SKM-1 (cell line): ENCODE data around the gene ZNF512.
"Not testable (repeated sequence)": the region's sequence is repeated elsewhere in the genome, so short reads cannot be mapped to it uniquely, and the experiment has no call there.

ENCODE experiments used
- DNase-seq: peaks from one replicate; lab custom pipeline; 2025; ENCODE audit not compliant: unreplicated experiment; lab: John Stamatoyannopoulos, UW

ZNF512 gene

GRCh38 chr2:27582695-27583389 is at the start of gene ZNF512:
Gene ZNF512, plus strand, starts transcription at chr2:27583042. Its CDS starts 71 bp downstream, at chr2:27583113.
- DNase-seq: peak; percentile 92

- DNase-seq: no peak
Measured at GRCh38 chr2:27537287-27537686, 45.6 kb upstream of the ZNF512 start.

GRCh38 chr2:27538839-27539450 is 43.9 kb upstream of the ZNF512 start:
- not testable (repeated sequence) for DNase-seq

- not testable (repeated sequence) for DNase-seq
Measured at GRCh38 chr2:27539649-27540048, 43.2 kb upstream of the ZNF512 start.

- DNase-seq: no peak
Measured at GRCh38 chr2:27544143-27544821, 38.6 kb upstream of the ZNF512 start.

- DNase-seq: no peak
Measured at GRCh38 chr2:27545348-27546141, 37.3 kb upstream of the ZNF512 start.

GRCh38 chr2:27549303-27549702 is 33.5 kb upstream of the ZNF512 start:
- no peak for DNase-seq

GRCh38 chr2:27551514-27551913 is 31.3 kb upstream of the ZNF512 start:
- no peak for DNase-seq

- no peak for DNase-seq
Measured at GRCh38 chr2:27552941-27553340, 29.9 kb upstream of the ZNF512 start.

- not testable (repeated sequence) for DNase-seq
Measured at GRCh38 chr2:27554451-27554850, 28.4 kb upstream of the ZNF512 start.

- no peak for DNase-seq
Measured at GRCh38 chr2:27559228-27559627, 23.6 kb upstream of the ZNF512 start.

GRCh38 chr2:27561060-27561459 is 21.8 kb upstream of the ZNF512 start:
- DNase-seq: no peak

GRCh38 chr2:27566628-27567027 is 16.2 kb upstream of the ZNF512 start:
- DNase-seq: no peak

- no peak for DNase-seq
Measured at GRCh38 chr2:27569398-27569797, 13.4 kb upstream of the ZNF512 start.

- DNase-seq: no peak
Measured at GRCh38 chr2:27571197-27571596, 11.6 kb upstream of the ZNF512 start.

- DNase-seq: no peak
Measured at GRCh38 chr2:27571681-27572080, 11.2 kb upstream of the ZNF512 start.

GRCh38 chr2:27572439-27572838 is 10.4 kb upstream of the ZNF512 start:
- DNase-seq: no peak

- no peak for DNase-seq
Measured at GRCh38 chr2:27572998-27573429, 9.8 kb upstream of the ZNF512 start.

- DNase-seq: no peak
Measured at GRCh38 chr2:27573452-27573851, 9.4 kb upstream of the ZNF512 start.

- no peak for DNase-seq
Measured at GRCh38 chr2:27581417-27582128, 1.3 kb upstream of the ZNF512 start.
